Head of caudate nucleus (tissue), 42 donors: ENCODE data around the gene TBXAS1.
"Not testable (repeated sequence)": the region's sequence is repeated elsewhere in the genome, so short reads cannot be mapped to it uniquely, and the experiment has no call there.

ENCODE experiments used
- DNase-seq, 42 donors: peaks; one replicate each; pipeline versions ENCODE4 v3.0.0 to v3.0.0-alpha.2; 2020 to 2021; ENCODE audit warnings: mixed read lengths in 7 of 42
- intact Hi-C: fragments of 100-400 bp; cut with DNase I; formaldehyde crosslinking; loops from one replicate; pipeline ENCODE4 v1.15.0; 2022

TBXAS1 gene

GRCh38 chr7:139822855-139823254 is 6.2 kb upstream of the TBXAS1 start:
- no peak for DNase-seq
- intact Hi-C loops, result no loop called here

- intact Hi-C loops, result no loop called here
- no peak for DNase-seq
Observed at GRCh38 chr7:139823959-139824521, 5.0 kb upstream of the TBXAS1 start.

- intact Hi-C loops, result no loop called here
- no peak for DNase-seq
Observed at GRCh38 chr7:139825666-139826290, 3.3 kb upstream of the TBXAS1 start.

GRCh38 chr7:139827042-139827441 is 2.0 kb upstream of the TBXAS1 start:
- intact Hi-C loops, result no loop called here
- no peak for DNase-seq

GRCh38 chr7:139828446-139828845 is 618 bp upstream of the TBXAS1 start:
- intact Hi-C loops, result no loop called here
- DNase-seq, result no peak

GRCh38 chr7:139829775-139830117 is 682 bp downstream of the TBXAS1 start:
- intact Hi-C loops, result no loop called here
- no peak for DNase-seq

- DNase-seq, result no peak
- intact Hi-C loops, result no loop called here
Observed at GRCh38 chr7:139830292-139830691, 1.2 kb downstream of the TBXAS1 start.

- no peak for DNase-seq
- intact Hi-C loops, result no loop called here
Observed at GRCh38 chr7:139830782-139831501, 1.9 kb downstream of the TBXAS1 start.

GRCh38 chr7:139835848-139836247 is 6.8 kb downstream of the TBXAS1 start:
- intact Hi-C loops, result not testable (repeated sequence)

GRCh38 chr7:139837291-139837690 is 8.2 kb downstream of the TBXAS1 start:
- DNase-seq, intact Hi-C loops: not testable (repeated sequence)

More at GRCh38 chr7:139835848-139836247, 6.8 kb downstream of the TBXAS1 start:
- DNase-seq, result not testable (repeated sequence)

- intact Hi-C loops, result no loop called here
- DNase-seq, result no peak
Observed at GRCh38 chr7:139838276-139838675, 9.2 kb downstream of the TBXAS1 start.

GRCh38 chr7:139838876-139839275 is 9.8 kb downstream of the TBXAS1 start:
- no peak for DNase-seq
- intact Hi-C loops, result no loop called here

- DNase-seq, result peak in 1 of 42 donors; percentile 31
- intact Hi-C loops, result no loop called here
Observed at GRCh38 chr7:139840776-139841175, 11.7 kb downstream of the TBXAS1 start.

- intact Hi-C loops, result no loop called here
- DNase-seq, result no peak
Observed at GRCh38 chr7:139842401-139843210, 13.5 kb downstream of the TBXAS1 start.

- intact Hi-C loops, DNase-seq: not testable (repeated sequence)
Observed at GRCh38 chr7:139843211-139843537, 14.1 kb downstream of the TBXAS1 start.

GRCh38 chr7:139844779-139845442 is 15.8 kb downstream of the TBXAS1 start:
- DNase-seq, result no peak
- intact Hi-C loops, result no loop called here

- intact Hi-C loops, result no loop called here
- DNase-seq, result no peak
Observed at GRCh38 chr7:139845443-139845805, 16.4 kb downstream of the TBXAS1 start.

GRCh38 chr7:139846297-139846696 is 17.2 kb downstream of the TBXAS1 start:
- intact Hi-C loops, result no loop called here
- no peak for DNase-seq

- DNase-seq, result no peak
- intact Hi-C loops, result no loop called here
Observed at GRCh38 chr7:139848274-139848673, 19.2 kb downstream of the TBXAS1 start.
